GM18499 (cell line): ENCODE data around the gene SULT2B1.

ENCODE experiments used
- ATAC-seq: cut with Tn5 transposase; IDR thresholded peaks from one replicate; pipeline ENCODE4 v1.9.1; 2021; ENCODE audit warnings: moderate number of reproducible peaks; ENCODE audit not compliant: insufficient read depth, unreplicated experiment

The SULT2B1 gene

DNA sequence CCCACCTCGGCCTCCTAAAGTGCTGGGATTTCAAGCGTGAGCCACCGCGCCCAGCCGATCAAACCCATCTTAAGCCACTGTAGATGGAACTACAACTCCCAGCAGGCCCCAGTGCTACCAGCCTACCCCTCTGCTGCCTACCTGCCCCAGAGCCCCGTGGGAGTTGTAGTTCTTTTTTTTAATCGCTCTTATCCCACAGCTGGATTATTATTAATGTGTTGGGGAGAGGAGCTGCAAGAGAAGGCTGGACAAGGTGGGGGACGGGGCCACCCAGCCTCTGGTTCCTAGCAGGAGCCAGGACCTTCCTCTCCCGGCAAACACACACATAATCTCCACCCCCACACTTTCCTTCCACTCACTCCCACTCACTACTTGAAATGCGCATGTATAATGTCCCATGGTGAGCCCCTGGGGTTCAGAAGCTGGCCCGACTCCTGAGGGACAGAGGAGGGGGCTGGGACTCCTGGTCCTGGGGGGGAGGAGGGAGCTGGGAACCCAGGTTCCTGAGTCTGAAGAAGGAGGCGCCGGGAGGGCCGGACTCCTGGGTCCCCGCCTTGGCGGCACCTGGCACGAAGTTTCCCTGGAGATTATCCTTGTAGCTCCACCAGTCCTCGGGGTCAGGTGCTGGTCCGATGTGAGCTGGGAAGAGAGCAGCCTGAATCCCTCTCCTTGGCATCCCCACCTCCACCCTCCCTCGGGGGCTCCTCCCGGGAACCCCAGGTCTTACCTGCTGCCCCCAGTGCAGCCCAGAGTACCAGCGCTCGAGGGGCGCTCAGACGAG lies 93.1 kb downstream of the SULT2B1 start:
- no peak for ATAC-seq

DNA sequence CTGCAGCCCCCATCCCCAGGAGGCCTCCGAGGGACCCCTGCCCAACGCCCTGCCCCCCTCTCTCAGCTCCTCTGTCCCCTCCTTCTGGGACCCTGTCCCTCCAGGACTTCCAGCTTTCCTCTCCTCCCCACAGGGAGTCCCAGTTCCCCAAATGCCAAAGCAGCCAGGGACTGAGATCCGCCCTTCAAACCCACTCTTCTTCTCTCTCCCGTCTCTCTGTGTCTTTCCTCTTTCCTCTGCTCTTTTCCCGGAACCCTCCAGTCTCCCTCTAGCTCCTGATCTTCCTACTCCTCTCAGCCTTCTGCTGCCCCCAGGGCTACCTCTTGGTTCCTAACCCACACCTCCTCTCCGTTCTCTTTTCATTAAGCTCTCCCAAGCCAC lies 93.6 kb downstream of the SULT2B1 start:
- no peak for ATAC-seq

DNA sequence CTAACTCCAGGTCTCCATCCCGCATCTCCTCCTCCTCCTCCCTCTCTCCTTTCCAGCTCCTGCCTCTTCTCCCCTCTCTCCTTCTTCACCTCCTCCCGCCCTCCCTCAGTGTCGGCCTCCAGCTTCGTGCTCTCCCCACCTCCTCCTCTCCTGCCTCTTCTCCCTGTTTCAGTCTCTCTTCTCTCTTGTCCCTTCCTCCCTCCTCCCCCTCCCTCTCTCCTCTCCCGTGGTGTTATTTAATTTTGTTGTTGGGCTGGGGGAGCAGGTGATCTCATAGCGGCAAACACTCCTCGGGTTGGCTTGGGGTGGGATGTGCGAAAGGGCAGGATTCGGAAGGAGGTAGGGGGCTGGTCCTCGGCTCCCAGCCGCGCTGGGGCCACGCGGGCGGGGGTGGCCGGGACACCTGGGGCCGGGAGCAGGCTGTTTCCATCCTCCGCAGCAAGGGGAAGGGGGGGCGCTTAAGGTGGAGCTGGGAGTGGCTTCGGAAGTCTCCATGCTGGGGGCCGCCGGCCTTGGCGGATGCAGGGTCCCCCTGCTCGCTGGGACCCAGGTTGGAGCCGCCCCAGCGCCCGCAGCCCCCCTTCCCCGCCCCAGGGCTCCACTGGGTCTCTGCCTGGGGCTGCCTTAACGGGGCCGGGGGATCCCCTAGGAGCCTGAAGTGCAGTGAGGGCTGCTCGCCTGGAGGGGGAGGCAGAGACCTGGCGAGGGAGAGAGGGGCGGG lies 94.2 kb downstream of the SULT2B1 start, which contains the start of gene CA11:
CA11 (minus strand) TSS at position 187 of the 721 bp plus-strand sequence. CDS start 555 bp downstream, outside the sequence.
- ATAC-seq: no peak

DNA sequence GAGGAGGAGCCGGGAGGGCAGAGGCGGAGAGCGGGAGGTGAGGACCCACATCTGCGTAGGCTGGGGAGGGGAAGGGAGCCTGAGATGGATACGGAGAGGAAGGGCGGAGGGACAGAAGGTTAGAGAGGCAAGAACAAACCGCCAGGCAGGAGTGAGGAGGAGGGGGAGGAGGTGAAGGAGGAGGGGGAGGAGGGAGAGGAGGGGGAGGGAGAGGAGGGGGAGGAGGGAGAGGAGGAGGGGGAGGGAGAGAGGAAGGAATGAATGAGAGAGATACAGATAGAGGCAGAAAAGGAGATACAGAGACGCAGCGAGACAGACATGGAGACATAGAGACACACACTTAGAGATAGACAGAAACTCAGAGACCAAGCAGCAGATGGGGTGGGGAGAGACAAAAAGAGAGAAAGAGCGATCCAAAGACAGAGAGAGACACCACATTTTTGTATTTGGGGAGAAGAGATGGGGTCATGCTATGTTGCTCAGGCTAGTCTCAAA lies 94.8 kb downstream of the SULT2B1 start:
- ATAC-seq: no peak

DNA sequence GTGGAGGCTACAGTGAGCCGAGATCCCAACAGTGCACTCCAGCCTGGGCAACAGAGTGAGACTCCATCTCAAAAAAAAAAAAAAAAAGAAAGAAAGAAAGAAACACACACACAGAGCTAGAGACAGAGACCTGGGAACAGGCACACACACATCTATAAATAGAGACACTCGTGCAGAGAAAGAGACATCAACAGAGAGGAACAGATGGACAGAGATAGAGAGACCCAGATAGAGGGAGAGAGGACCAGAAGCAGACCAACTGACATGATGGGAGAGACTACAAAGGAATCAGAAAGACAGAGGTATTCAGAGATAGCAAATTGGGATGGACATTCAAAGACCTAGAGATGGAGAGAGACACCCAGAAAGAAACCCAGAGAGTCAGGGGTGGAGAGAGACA lies 96.2 kb downstream of the SULT2B1 start:
- no peak for ATAC-seq
